Measurements from ENCODE around the gene VAT1L. TPM values are rescaled to one million over a fixed set of nuclear protein-coding genes. Genes with fewer than 3 reads are reported as not detected.

VAT1L gene
- total and polyA plus RNA-seq, 2 experiments from 2014 or later, result 6.2 TPM

GRCh38 chr16:77920984-77921383 is 132.6 kb downstream of the VAT1L start:
- Histone ChIP-seq H3K4me2 (ENCODE audit: unreplicated experiment) (no peak overlapping the region), H3K27ac (no peak overlapping the region), H4K20me1 (ENCODE audit: insufficient read depth) (no peaks in the 10 kb centered on the region), H3K9ac (no peak overlapping the region), H3F3A (ENCODE audit: insufficient read depth) (no peaks in the 10 kb centered on the region), H3K79me2 (ENCODE audit: insufficient read depth) (no peaks in the 10 kb centered on the region), H3K4me1 (ENCODE audit: insufficient read depth) (no peaks in the 10 kb centered on the region), H2AFZ (no peak overlapping the region), H3K27me3 (replicated peaks; ENCODE audit: insufficient read depth) (no peaks in the 10 kb centered on the region), H3K4me3 (no peak overlapping the region), H3K9me3 (ENCODE audit: low read depth) (no peaks in the 10 kb centered on the region), H3K9me2 (ENCODE audit: insufficient read depth) (no peaks in the 10 kb centered on the region), H3K36me3 (ENCODE audit: low read depth) (no peaks in the 10 kb centered on the region)
- WGBS, 2 experiments (ENCODE audit: low coverage in 1 of 2, low lambda C conversion rate in 2 of 2, missing lambda C conversion rate in 2 of 2), result 39 to 43% methylated on average over 4 of the region's 4 CpGs
- TF ChIP-seq EZH2 (IDR thresholded peaks at IDR 0.05; ENCODE audit: insufficient read depth, poor library complexity, severe bottlenecking) (no peak), EZH2phosphoT487 (IDR thresholded peaks at IDR 0.05; ENCODE audit: insufficient read depth, low read depth) (no peak)
- in situ Hi-C loops (cut with MboI), result no loop called here
- DNase-seq, result no peak

DNA sequence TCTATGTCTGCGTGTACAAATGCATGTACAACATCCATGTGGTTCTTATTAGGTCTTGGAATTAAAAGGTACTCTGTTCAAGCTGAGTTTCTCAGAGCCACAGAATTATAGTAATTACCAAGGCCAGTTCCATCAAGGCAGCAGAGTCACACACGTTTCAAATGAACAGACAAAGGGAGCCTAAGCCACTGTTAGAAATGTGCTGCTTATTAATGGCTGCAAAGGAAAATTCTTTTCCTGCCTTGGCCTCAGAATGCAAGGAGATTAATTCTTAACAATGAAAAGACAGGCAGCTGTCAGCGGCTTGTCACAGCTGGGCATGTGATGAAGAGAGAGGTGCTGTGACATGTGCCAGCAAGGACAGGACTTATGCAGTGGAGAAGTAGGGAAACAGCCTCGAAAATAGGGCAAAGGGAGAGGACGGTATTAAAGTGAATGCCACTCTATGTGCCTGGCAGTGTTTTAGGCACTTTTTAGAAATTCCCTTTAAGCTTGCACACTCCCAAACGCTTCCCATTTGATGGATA is 133.9 kb downstream of the VAT1L start:
- no peaks in the 10 kb centered on the region for H4K20me1 ChIP-seq (ENCODE audit: insufficient read depth)
- DNase-seq, result no peak
- in situ Hi-C loops (cut with MboI), result no loop called here
- WGBS, 2 experiments (ENCODE audit: low coverage in 1 of 2, low lambda C conversion rate in 2 of 2, missing lambda C conversion rate in 2 of 2), result 35 to 37% methylated on average over 6 of the region's 6 CpGs
- TF ChIP-seq EZH2phosphoT487 (IDR thresholded peaks at IDR 0.05; ENCODE audit: insufficient read depth, low read depth) (no peak), EZH2 (IDR thresholded peaks at IDR 0.05; ENCODE audit: insufficient read depth, poor library complexity, severe bottlenecking) (no peak)
- H3K9me3 ChIP-seq (ENCODE audit: low read depth), result no peaks in the 10 kb centered on the region
- H3K9me2 ChIP-seq (ENCODE audit: insufficient read depth), result no peaks in the 10 kb centered on the region
- H3K4me3 ChIP-seq, result no peak overlapping the region
- no peaks in the 10 kb centered on the region for H3K79me2 ChIP-seq (ENCODE audit: insufficient read depth)
- H3F3A ChIP-seq (ENCODE audit: insufficient read depth), result no peaks in the 10 kb centered on the region
- no peaks in the 10 kb centered on the region for H3K27me3 ChIP-seq (replicated peaks; ENCODE audit: insufficient read depth)
- no peak overlapping the region for H3K9ac ChIP-seq
- no peak overlapping the region for H3K4me2 ChIP-seq (ENCODE audit: unreplicated experiment)
- H3K4me1 ChIP-seq (ENCODE audit: insufficient read depth), result no peaks in the 10 kb centered on the region
- H3K27ac ChIP-seq, result no peak overlapping the region
- no peaks in the 10 kb centered on the region for H3K36me3 ChIP-seq (ENCODE audit: low read depth)
- H2AFZ ChIP-seq, result no peak overlapping the region

DNA sequence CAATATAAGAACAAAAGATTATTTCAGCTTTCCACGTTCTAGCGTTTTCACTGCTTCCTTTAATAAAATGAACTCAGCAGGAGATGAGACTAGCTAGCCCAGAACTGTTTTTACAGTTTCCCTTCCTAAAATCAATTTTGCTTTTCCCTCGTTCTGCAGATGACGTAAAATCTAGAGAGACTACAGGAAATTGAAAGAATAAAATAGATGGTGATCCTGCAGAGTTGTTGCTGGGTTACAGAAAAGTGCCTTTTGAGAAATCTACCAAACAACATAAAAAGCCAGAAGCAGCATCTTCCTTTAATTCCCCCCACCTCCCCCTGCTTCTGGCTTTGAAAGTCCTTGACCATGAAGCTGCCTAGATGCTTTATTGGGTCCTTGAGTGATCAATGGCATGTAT is 137.2 kb downstream of the VAT1L start:
- Histone ChIP-seq H3K9ac (no peak overlapping the region), H3K9me3 (ENCODE audit: low read depth) (no peaks in the 10 kb centered on the region), H3K79me2 (ENCODE audit: insufficient read depth) (no peaks in the 10 kb centered on the region), H3K27ac (no peak overlapping the region), H2AFZ (no peak overlapping the region), H4K20me1 (ENCODE audit: insufficient read depth) (no peaks in the 10 kb centered on the region), H3K4me2 (ENCODE audit: unreplicated experiment) (no peak overlapping the region), H3F3A (ENCODE audit: insufficient read depth) (no peaks in the 10 kb centered on the region), H3K27me3 (replicated peaks; ENCODE audit: insufficient read depth) (no peaks in the 10 kb centered on the region), H3K4me1 (ENCODE audit: insufficient read depth) (no peaks in the 10 kb centered on the region), H3K4me3 (no peak overlapping the region), H3K9me2 (ENCODE audit: insufficient read depth) (no peaks in the 10 kb centered on the region), H3K36me3 (ENCODE audit: low read depth) (no peaks in the 10 kb centered on the region)
- in situ Hi-C loops (cut with MboI), result no loop called here
- TF ChIP-seq EZH2phosphoT487 (IDR thresholded peaks at IDR 0.05; ENCODE audit: insufficient read depth, low read depth) (no peak), EZH2 (IDR thresholded peaks at IDR 0.05; ENCODE audit: insufficient read depth, poor library complexity, severe bottlenecking) (no peak)
- no peak for DNase-seq
- 69 to 77% methylated on average over 4 of the region's 4 CpGs for WGBS, 2 experiments (ENCODE audit: low coverage in 1 of 2, low lambda C conversion rate in 2 of 2, missing lambda C conversion rate in 2 of 2)

DNA sequence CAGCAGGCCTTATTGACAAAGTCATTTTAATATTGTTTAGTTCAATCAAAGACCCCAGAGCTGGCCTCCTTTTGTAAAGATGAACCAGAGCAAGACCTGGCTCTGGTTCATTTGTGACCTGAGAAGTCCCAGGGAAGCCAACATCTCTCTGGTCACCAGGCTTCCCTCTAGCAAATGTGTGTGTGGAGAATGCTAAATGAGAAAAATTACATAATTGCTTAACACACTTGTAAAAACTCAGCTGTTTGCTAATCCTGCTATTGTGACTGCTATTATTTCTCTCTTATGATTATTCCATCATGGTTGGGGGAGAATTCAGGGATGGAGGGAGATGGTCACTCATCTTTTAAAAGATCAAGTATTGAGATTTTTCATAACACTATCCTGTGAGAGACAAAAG is 139.7 kb downstream of the VAT1L start:
- H3K9me3 ChIP-seq (ENCODE audit: low read depth), result no peaks in the 10 kb centered on the region
- H3K27ac ChIP-seq, result no peak overlapping the region
- no peaks in the 10 kb centered on the region for H3F3A ChIP-seq (ENCODE audit: insufficient read depth)
- no peaks in the 10 kb centered on the region for H3K9me2 ChIP-seq (ENCODE audit: insufficient read depth)
- no peaks in the 10 kb centered on the region for H4K20me1 ChIP-seq (ENCODE audit: insufficient read depth)
- H3K79me2 ChIP-seq (ENCODE audit: insufficient read depth), result no peaks in the 10 kb centered on the region
- no peaks in the 10 kb centered on the region for H3K27me3 ChIP-seq (replicated peaks; ENCODE audit: insufficient read depth)
- H3K36me3 ChIP-seq (ENCODE audit: low read depth), result no peaks in the 10 kb centered on the region
- no peak for TF ChIP-seq EZH2phosphoT487 (IDR thresholded peaks at IDR 0.05; ENCODE audit: insufficient read depth, low read depth)
- TF ChIP-seq EZH2 (IDR thresholded peaks at IDR 0.05; ENCODE audit: insufficient read depth, poor library complexity, severe bottlenecking), result no peak
- no peak overlapping the region for H3K4me3 ChIP-seq
- DNase-seq, result no peak
- H3K4me2 ChIP-seq (ENCODE audit: unreplicated experiment), result no peak overlapping the region
- H2AFZ ChIP-seq, result no peak overlapping the region
- no peaks in the 10 kb centered on the region for H3K4me1 ChIP-seq (ENCODE audit: insufficient read depth)
- H3K9ac ChIP-seq, result no peak overlapping the region
- in situ Hi-C loops (cut with MboI), result no loop called here

- Histone ChIP-seq H3K36me3 (ENCODE audit: low read depth) (no peaks in the 10 kb centered on the region), H3K4me1 (ENCODE audit: insufficient read depth) (no peaks in the 10 kb centered on the region), H4K20me1 (ENCODE audit: insufficient read depth) (no peaks in the 10 kb centered on the region), H3K4me2 (ENCODE audit: unreplicated experiment) (no peak overlapping the region), H3K9me3 (ENCODE audit: low read depth) (no peaks in the 10 kb centered on the region), H3K9ac (no peak overlapping the region), H3K27ac (no peak overlapping the region), H3F3A (ENCODE audit: insufficient read depth) (no peaks in the 10 kb centered on the region), H3K9me2 (ENCODE audit: insufficient read depth) (no peaks in the 10 kb centered on the region), H2AFZ (no peak overlapping the region), H3K79me2 (ENCODE audit: insufficient read depth) (no peaks in the 10 kb centered on the region), H3K4me3 (no peak overlapping the region), H3K27me3 (replicated peaks; ENCODE audit: insufficient read depth) (no peaks in the 10 kb centered on the region)
- DNase-seq, result no peak
- TF ChIP-seq EZH2phosphoT487 (IDR thresholded peaks at IDR 0.05; ENCODE audit: insufficient read depth, low read depth) (no peak), EZH2 (IDR thresholded peaks at IDR 0.05; ENCODE audit: insufficient read depth, poor library complexity, severe bottlenecking) (no peak)
- in situ Hi-C loops (cut with MboI), result no loop called here
- 85 to 86% methylated on average over 8 of the region's 8 CpGs for WGBS, 2 experiments (ENCODE audit: low coverage in 1 of 2, low lambda C conversion rate in 2 of 2, missing lambda C conversion rate in 2 of 2)
Observed at GRCh38 chr16:77929004-77929403, 140.6 kb downstream of the VAT1L start.
